Stomach (tissue), 4 donors: ENCODE results near the gene CNR2.

Source experiments
- CTCF ChIP-seq, 7 experiments: fragments of 450-650 bp in 4 of 7; fragments of 200-600 bp in 3 of 7; sonication (generic) in 3 of 7; IDR thresholded peaks; one replicate each; pipeline ENCODE4 v1.5.1; 2016 to 2019; ENCODE audit warnings: antibody characterized with exemption in 7 of 7, control low read depth in 2 of 7, mild to moderate bottlenecking in 1 of 7
- POLR2AphosphoS5 ChIP-seq, 3 donors: sonication (generic); formaldehyde crosslinking; IDR thresholded peaks; one replicate each; pipeline ENCODE4 v1.6.1; 2016; ENCODE audit warnings: antibody characterized with exemption in 3 of 3

DNA sequence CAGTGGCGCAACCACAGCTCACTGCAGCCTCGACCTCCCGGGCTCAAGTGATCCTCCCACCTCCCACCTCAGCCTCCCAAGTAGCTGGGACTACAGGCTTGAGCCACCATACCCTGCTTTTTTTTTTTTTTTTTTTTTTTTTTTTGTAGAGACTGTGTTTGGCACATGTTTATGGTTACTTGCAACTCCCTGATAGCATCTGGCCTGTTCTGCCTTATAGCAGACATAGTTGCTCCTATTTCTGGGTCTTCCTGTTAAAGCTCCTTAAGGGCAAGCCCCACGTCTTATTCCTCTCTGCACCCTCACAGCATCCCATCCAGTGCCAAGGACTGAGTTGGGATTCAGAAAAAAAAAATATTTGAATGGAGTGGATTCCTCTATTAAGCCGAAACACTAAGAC is 17.1 kb upstream of the CNR2 start:
- TF ChIP-seq CTCF (IDR thresholded peaks at IDR 0.05) = no peak
- no peak for TF ChIP-seq POLR2AphosphoS5 (IDR thresholded peaks at IDR 0.05)
